ENCODE results near the gene SLC2A6.

SLC2A6 gene

GRCh38 chr9:133488686-133489252, 9.9 kb upstream of the SLC2A6 start:
- Histone ChIP-seq H3K27me3 (ENCODE audit: insufficient read depth, low read depth) (peaks cover 73% of the 10 kb centered on the region), H3K79me2 (ENCODE audit: insufficient read depth, low read depth) (no peaks in the 10 kb centered on the region), H4K20me1 (ENCODE audit: insufficient read depth) (no peaks in the 10 kb centered on the region), H3K4me1 (ENCODE audit: low read depth, poor library complexity, severe bottlenecking) (no peaks in the 10 kb centered on the region), H3K36me3 (ENCODE audit: insufficient read depth) (no peaks in the 10 kb centered on the region), H3K4me3 (IDR thresholded peaks at IDR 0.05; ENCODE audit: insufficient read depth, low read depth, low read length) (no peak overlapping the region), H2AFZ (ENCODE audit: low read depth) (no peak overlapping the region), H3K4me2 (no peak overlapping the region), H3K27ac (no peak overlapping the region), H3K9ac (no peak overlapping the region)
- TF ChIP-seq, protein P1, sequence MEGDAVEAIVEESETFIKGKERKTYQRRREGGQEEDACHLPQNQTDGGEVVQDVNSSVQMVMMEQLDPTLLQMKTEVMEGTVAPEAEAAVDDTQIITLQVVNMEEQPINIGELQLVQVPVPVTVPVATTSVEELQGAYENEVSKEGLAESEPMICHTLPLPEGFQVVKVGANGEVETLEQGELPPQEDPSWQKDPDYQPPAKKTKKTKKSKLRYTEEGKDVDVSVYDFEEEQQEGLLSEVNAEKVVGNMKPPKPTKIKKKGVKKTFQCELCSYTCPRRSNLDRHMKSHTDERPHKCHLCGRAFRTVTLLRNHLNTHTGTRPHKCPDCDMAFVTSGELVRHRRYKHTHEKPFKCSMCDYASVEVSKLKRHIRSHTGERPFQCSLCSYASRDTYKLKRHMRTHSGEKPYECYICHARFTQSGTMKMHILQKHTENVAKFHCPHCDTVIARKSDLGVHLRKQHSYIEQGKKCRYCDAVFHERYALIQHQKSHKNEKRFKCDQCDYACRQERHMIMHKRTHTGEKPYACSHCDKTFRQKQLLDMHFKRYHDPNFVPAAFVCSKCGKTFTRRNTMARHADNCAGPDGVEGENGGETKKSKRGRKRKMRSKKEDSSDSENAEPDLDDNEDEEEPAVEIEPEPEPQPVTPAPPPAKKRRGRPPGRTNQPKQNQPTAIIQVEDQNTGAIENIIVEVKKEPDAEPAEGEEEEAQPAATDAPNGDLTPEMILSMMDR (conservative IDR thresholded peaks at IDR 0.05; ENCODE audit: low read depth, low read length), result no peak

GRCh38 chr9:133487331-133487725, 8.4 kb upstream of the SLC2A6 start:
- no peak overlapping the region for H3K4me2 ChIP-seq

GRCh38 chr9:133485531-133486260, 6.8 kb upstream of the SLC2A6 start:
- H3K27me3 ChIP-seq (ENCODE audit: insufficient read depth, low read depth), result peaks cover 74% of the 10 kb centered on the region
- no peaks in the 10 kb centered on the region for H3K36me3 ChIP-seq (ENCODE audit: insufficient read depth)
- H3K27ac ChIP-seq, result no peak overlapping the region
- H3K4me1 ChIP-seq (ENCODE audit: low read depth, poor library complexity, severe bottlenecking), result no peaks in the 10 kb centered on the region
- H3K79me2 ChIP-seq (ENCODE audit: insufficient read depth, low read depth), result no peaks in the 10 kb centered on the region
- no peak overlapping the region for H3K9ac ChIP-seq
- H4K20me1 ChIP-seq (ENCODE audit: insufficient read depth), result no peaks in the 10 kb centered on the region
- no peak overlapping the region for H3K4me3 ChIP-seq (IDR thresholded peaks at IDR 0.05; ENCODE audit: insufficient read depth, low read depth, low read length)
- H2AFZ ChIP-seq (ENCODE audit: low read depth), result peak overlapping the region; percentile 68
- peak overlapping the region; percentile 62 for H3K4me2 ChIP-seq
- TF ChIP-seq, protein P1 (conservative IDR thresholded peaks at IDR 0.05; ENCODE audit: low read depth, low read length), result no peak

More at GRCh38 chr9:133487331-133487725, 8.4 kb upstream of the SLC2A6 start:
- Histone ChIP-seq H2AFZ (ENCODE audit: low read depth) (no peak overlapping the region), H3K36me3 (ENCODE audit: insufficient read depth) (no peaks in the 10 kb centered on the region), H4K20me1 (ENCODE audit: insufficient read depth) (no peaks in the 10 kb centered on the region), H3K27ac (no peak overlapping the region), H3K4me3 (IDR thresholded peaks at IDR 0.05; ENCODE audit: insufficient read depth, low read depth, low read length) (no peak overlapping the region), H3K9ac (no peak overlapping the region), H3K4me1 (ENCODE audit: low read depth, poor library complexity, severe bottlenecking) (no peaks in the 10 kb centered on the region), H3K27me3 (ENCODE audit: insufficient read depth, low read depth) (peaks cover 76% of the 10 kb centered on the region), H3K79me2 (ENCODE audit: insufficient read depth, low read depth) (no peaks in the 10 kb centered on the region)
- TF ChIP-seq, protein P1 (conservative IDR thresholded peaks at IDR 0.05; ENCODE audit: low read depth, low read length), result no peak

- no peak overlapping the region for H3K4me3 ChIP-seq (IDR thresholded peaks at IDR 0.05; ENCODE audit: insufficient read depth, low read depth, low read length)
- no peaks in the 10 kb centered on the region for H3K4me1 ChIP-seq (ENCODE audit: low read depth, poor library complexity, severe bottlenecking)
- no peaks in the 10 kb centered on the region for H3K79me2 ChIP-seq (ENCODE audit: insufficient read depth, low read depth)
- no peaks in the 10 kb centered on the region for H4K20me1 ChIP-seq (ENCODE audit: insufficient read depth)
- no peak overlapping the region for H3K9ac ChIP-seq
- no peak overlapping the region for H3K4me2 ChIP-seq
- TF ChIP-seq, protein P1 (conservative IDR thresholded peaks at IDR 0.05; ENCODE audit: low read depth, low read length), result no peak
- no peak overlapping the region for H3K27ac ChIP-seq
- peaks cover 74% of the 10 kb centered on the region for H3K27me3 ChIP-seq (ENCODE audit: insufficient read depth, low read depth)
- H2AFZ ChIP-seq (ENCODE audit: low read depth), result no peak overlapping the region
- H3K36me3 ChIP-seq (ENCODE audit: insufficient read depth), result no peaks in the 10 kb centered on the region
These were observed 6.0 kb upstream of the SLC2A6 start for GRCh38 chr9:133484671-133485437.

Measured in KMS-11 (cell line).